Hippocampal formation (tissue), 2 donors: Measurements from ENCODE around the gene FCHSD2.
A peak's percentile ranks its signal among the peaks of the same experiment; 100 is the strongest.
"Not testable (repeated sequence)": the region's sequence is repeated elsewhere in the genome, so short reads cannot be mapped to it uniquely, and the experiment has no call there.

ENCODE experiments used
- DNase-seq, 2 donors: peaks; one replicate each; lab custom pipeline; 2025; lab: John Stamatoyannopoulos, UW

Gene FCHSD2

GRCh38 chr11:73151416-73151815 is 9.3 kb upstream of the FCHSD2 start:
- no peak for DNase-seq

GRCh38 chr11:73149105-73149504 is 7.0 kb upstream of the FCHSD2 start:
- no peak for DNase-seq

- peak in 1 of 2 donors; percentile 14 for DNase-seq
Observed at GRCh38 chr11:73147771-73148681, 5.9 kb upstream of the FCHSD2 start.

- no peak for DNase-seq
Observed at GRCh38 chr11:73145986-73146575, 4.0 kb upstream of the FCHSD2 start.

GRCh38 chr11:73143126-73143838 is 1.2 kb upstream of the FCHSD2 start:
- no peak for DNase-seq

- peak; percentile 70 to 81 for DNase-seq
Observed at GRCh38 chr11:73141309-73142127, 600 bp downstream of the FCHSD2 start.

- DNase-seq: no peak
Observed at GRCh38 chr11:73141031-73141308, 1.1 kb downstream of the FCHSD2 start.

- DNase-seq: peak in 1 of 2 donors; percentile 37
Observed at GRCh38 chr11:73140213-73141030, 1.7 kb downstream of the FCHSD2 start.

GRCh38 chr11:73139476-73140198 is 2.5 kb downstream of the FCHSD2 start:
- DNase-seq: no peak

- DNase-seq: no peak
Observed at GRCh38 chr11:73137944-73138274, 4.2 kb downstream of the FCHSD2 start.

- no peak for DNase-seq
Observed at GRCh38 chr11:73137262-73137943, 4.7 kb downstream of the FCHSD2 start.

- not testable (repeated sequence) for DNase-seq
Observed at GRCh38 chr11:73136722-73137121, 5.4 kb downstream of the FCHSD2 start.

GRCh38 chr11:73135346-73136284 is 6.5 kb downstream of the FCHSD2 start:
- no peak for DNase-seq

GRCh38 chr11:73132349-73132748 is 9.8 kb downstream of the FCHSD2 start:
- DNase-seq: not testable (repeated sequence)

GRCh38 chr11:73130181-73130580 is 11.9 kb downstream of the FCHSD2 start:
- no peak for DNase-seq

GRCh38 chr11:73129198-73129597 is 12.9 kb downstream of the FCHSD2 start:
- no peak for DNase-seq

- DNase-seq: no peak
Observed at GRCh38 chr11:73126804-73127480, 15.2 kb downstream of the FCHSD2 start.

- DNase-seq: no peak
Observed at GRCh38 chr11:73124800-73125199, 17.3 kb downstream of the FCHSD2 start.
